ENCODE results near the gene MLH1.
A peak's percentile ranks its signal among the peaks of the same experiment; 100 is the strongest.
"Not testable (repeated sequence)": the region's sequence is repeated elsewhere in the genome, so short reads cannot be mapped to it uniquely, and the experiment has no call there.

Gene MLH1

GRCh38 chr3:37039161-37039846 lies 46.0 kb downstream of the MLH1 start:
- no peak for ATAC-seq
- DNase-seq: no peak

- no peak for DNase-seq
- no peak for ATAC-seq
Observed at GRCh38 chr3:37040231-37040630, 46.9 kb downstream of the MLH1 start.

GRCh38 chr3:37041546-37042195 lies 48.4 kb downstream of the MLH1 start:
- ATAC-seq (no peak), DNase-seq (no peak)

GRCh38 chr3:37042712-37043111 lies 49.4 kb downstream of the MLH1 start:
- DNase-seq, ATAC-seq: not testable (repeated sequence)

GRCh38 chr3:37050282-37050681 lies 57.0 kb downstream of the MLH1 start:
- ATAC-seq (no peak), DNase-seq (no peak)

GRCh38 chr3:37052860-37053259 lies 59.5 kb downstream of the MLH1 start:
- ATAC-seq: no peak
- DNase-seq: no peak

GRCh38 chr3:37053337-37053736 lies 60.0 kb downstream of the MLH1 start:
- no peak for DNase-seq
- ATAC-seq: no peak

- no peak for ATAC-seq
- DNase-seq: no peak
Observed at GRCh38 chr3:37053753-37054152, 60.4 kb downstream of the MLH1 start.

GRCh38 chr3:37054370-37054769 lies 61.1 kb downstream of the MLH1 start:
- ATAC-seq: peak; percentile 98
- no peak for DNase-seq

- DNase-seq, ATAC-seq: not testable (repeated sequence)
Observed at GRCh38 chr3:37055077-37055476, 61.8 kb downstream of the MLH1 start.

- ATAC-seq (no peak), DNase-seq (no peak)
Observed at GRCh38 chr3:37056826-37057225, 63.5 kb downstream of the MLH1 start.

- no peak for DNase-seq
Observed at GRCh38 chr3:37058117-37058516, 64.8 kb downstream of the MLH1 start.

GRCh38 chr3:37064747-37065146 lies 71.4 kb downstream of the MLH1 start:
- no peak for DNase-seq
- no peak for ATAC-seq

More at GRCh38 chr3:37058117-37058516, 64.8 kb downstream of the MLH1 start:
- ATAC-seq: no peak

- no peak for DNase-seq
- ATAC-seq: no peak
Observed at GRCh38 chr3:37067577-37067976, 74.3 kb downstream of the MLH1 start.

GRCh38 chr3:37068031-37068430 lies 74.7 kb downstream of the MLH1 start:
- ATAC-seq (no peak), DNase-seq (no peak)

GRCh38 chr3:37071921-37072320 lies 78.6 kb downstream of the MLH1 start:
- ATAC-seq (no peak), DNase-seq (no peak)

GRCh38 chr3:37072892-37073291 lies 79.6 kb downstream of the MLH1 start:
- peak; percentile 43 for ATAC-seq
- DNase-seq: peak; percentile 38

GRCh38 chr3:37074178-37074577 lies 80.9 kb downstream of the MLH1 start:
- no peak for ATAC-seq
- no peak for DNase-seq

GRCh38 chr3:37075955-37076354 lies 82.6 kb downstream of the MLH1 start:
- ATAC-seq: no peak
- no peak for DNase-seq

- no peak for ATAC-seq
- DNase-seq: no peak
Observed at GRCh38 chr3:37082317-37082716, 89.0 kb downstream of the MLH1 start.

GRCh38 chr3:37086918-37087317 lies 93.6 kb downstream of the MLH1 start:
- no peak for ATAC-seq
- DNase-seq: no peak

GRCh38 chr3:37087870-37088269 lies 94.6 kb downstream of the MLH1 start:
- ATAC-seq: no peak
- no peak for DNase-seq

- ATAC-seq: no peak
- no peak for DNase-seq
Observed at GRCh38 chr3:37092484-37092883, 99.2 kb downstream of the MLH1 start.

GRCh38 chr3:37093481-37093880 lies 100.2 kb downstream of the MLH1 start:
- DNase-seq (no peak), ATAC-seq (no peak)
